Transverse colon (tissue), 4 donors: ENCODE results near the gene FOXO1.
A peak's percentile ranks its signal among the peaks of the same experiment; 100 is the strongest.

Experiments used
- POLR2A ChIP-seq: fragments of 450-650 bp; IDR thresholded peaks from one replicate; pipeline ENCODE4 v1.6.1; 2016; ENCODE audit warnings: antibody characterized with exemption, mild to moderate bottlenecking, moderate library complexity
- POLR2AphosphoS5 ChIP-seq, 3 donors: sonication (generic); formaldehyde crosslinking; IDR thresholded peaks; one replicate each; pipeline ENCODE4 v1.6.1; 2016; ENCODE audit warnings: antibody characterized with exemption in 3 of 3
- TF ChIP-seq, protein P1 (sequence below), 5 experiments: fragments of 200-600 bp in 3 of 5; fragments of 450-650 bp in 2 of 5; sonication (generic) in 3 of 5; IDR thresholded peaks; 1 replicate in 2 of 5; 2 replicates in 3 of 5; pipeline ENCODE4 v1.5.1; 2016 to 2017; ENCODE audit warnings: antibody characterized with exemption in 5 of 5, inconsistent platforms in 3 of 5, mild to moderate bottlenecking in 2 of 5, moderate library complexity in 1 of 5

DNA sequence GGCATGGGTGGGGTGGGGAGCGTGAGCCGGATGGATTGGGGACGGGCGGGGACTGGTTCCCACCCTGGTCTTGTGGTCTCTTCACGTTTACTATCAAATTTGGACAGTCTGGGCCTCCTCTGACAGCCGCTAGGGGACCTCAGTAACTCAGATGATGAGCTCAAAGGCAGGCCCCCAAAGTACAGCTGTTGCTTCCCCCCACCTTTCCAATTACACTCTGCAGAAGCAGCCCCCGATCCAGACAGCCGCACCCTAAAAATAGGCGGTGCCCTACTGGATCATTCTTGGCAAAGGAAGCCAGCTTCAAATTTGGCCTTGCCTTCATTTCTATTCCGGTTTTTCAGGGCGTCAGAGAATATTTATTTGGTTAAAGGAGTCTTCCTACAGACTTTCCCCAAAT lies 1.9 kb upstream of the FOXO1 start:
- no peak for TF ChIP-seq POLR2AphosphoS5 (IDR thresholded peaks at IDR 0.05)
- TF ChIP-seq, protein P1, sequence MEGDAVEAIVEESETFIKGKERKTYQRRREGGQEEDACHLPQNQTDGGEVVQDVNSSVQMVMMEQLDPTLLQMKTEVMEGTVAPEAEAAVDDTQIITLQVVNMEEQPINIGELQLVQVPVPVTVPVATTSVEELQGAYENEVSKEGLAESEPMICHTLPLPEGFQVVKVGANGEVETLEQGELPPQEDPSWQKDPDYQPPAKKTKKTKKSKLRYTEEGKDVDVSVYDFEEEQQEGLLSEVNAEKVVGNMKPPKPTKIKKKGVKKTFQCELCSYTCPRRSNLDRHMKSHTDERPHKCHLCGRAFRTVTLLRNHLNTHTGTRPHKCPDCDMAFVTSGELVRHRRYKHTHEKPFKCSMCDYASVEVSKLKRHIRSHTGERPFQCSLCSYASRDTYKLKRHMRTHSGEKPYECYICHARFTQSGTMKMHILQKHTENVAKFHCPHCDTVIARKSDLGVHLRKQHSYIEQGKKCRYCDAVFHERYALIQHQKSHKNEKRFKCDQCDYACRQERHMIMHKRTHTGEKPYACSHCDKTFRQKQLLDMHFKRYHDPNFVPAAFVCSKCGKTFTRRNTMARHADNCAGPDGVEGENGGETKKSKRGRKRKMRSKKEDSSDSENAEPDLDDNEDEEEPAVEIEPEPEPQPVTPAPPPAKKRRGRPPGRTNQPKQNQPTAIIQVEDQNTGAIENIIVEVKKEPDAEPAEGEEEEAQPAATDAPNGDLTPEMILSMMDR (IDR thresholded peaks at IDR 0.05), result peak; percentile 35 to 51 (median 39)
- no peak for TF ChIP-seq POLR2A
